ENCODE results near the gene ATXN2. TPM values are rescaled to one million over a fixed set of nuclear protein-coding genes. Genes with fewer than 3 reads are reported as not detected.

The ATXN2 gene
- total and polyA plus RNA-seq, 2 experiments from 2014 or later, result 19.2 to 56.4 TPM

- peaks cover 51% of the 10 kb centered on the region for H3K4me1 ChIP-seq (ENCODE audit: insufficient read depth)
These were observed 191.6 kb downstream of the ATXN2 start for GRCh38 chr12:111407377-111408115.

GRCh38 chr12:111406474-111407376 is 192.4 kb downstream of the ATXN2 start:
- Histone ChIP-seq H2AFZ (peak overlapping the region; percentile 70), H3K4me1 (ENCODE audit: insufficient read depth) (peaks cover 43% of the 10 kb centered on the region), H3K27me3 (replicated peaks; ENCODE audit: insufficient read depth) (no peaks in the 10 kb centered on the region), H3K27ac (peak overlapping the region; percentile 49), H3K79me2 (ENCODE audit: insufficient read depth) (peaks cover 58% of the 10 kb centered on the region), H3K4me3 (peak overlapping the region; percentile 93), H3K9me2 (ENCODE audit: insufficient read depth) (no peaks in the 10 kb centered on the region), H3K9ac (peak overlapping the region; percentile 89), H4K20me1 (ENCODE audit: insufficient read depth) (no peaks in the 10 kb centered on the region), H3F3A (ENCODE audit: insufficient read depth) (peaks cover 61% of the 10 kb centered on the region), H3K4me2 (ENCODE audit: unreplicated experiment) (peak overlapping the region; percentile 84), H3K9me3 (ENCODE audit: low read depth) (no peaks in the 10 kb centered on the region), H3K36me3 (ENCODE audit: low read depth) (no peaks in the 10 kb centered on the region)
- DNase-seq, result peak; percentile 23
- in situ Hi-C loops (cut with MboI), result no loop called here
- no peak for TF ChIP-seq EZH2 (IDR thresholded peaks at IDR 0.05; ENCODE audit: insufficient read depth, poor library complexity, severe bottlenecking)
- TF ChIP-seq EZH2phosphoT487 (IDR thresholded peaks at IDR 0.05; ENCODE audit: insufficient read depth, low read depth), result no peak
- 14% methylated on average over 32 to 34 of the region's 34 CpGs for WGBS, 2 experiments (ENCODE audit: low coverage in 1 of 2, low lambda C conversion rate in 2 of 2, missing lambda C conversion rate in 2 of 2)

More at GRCh38 chr12:111407377-111408115, 191.6 kb downstream of the ATXN2 start:
- Histone ChIP-seq H3K4me2 (ENCODE audit: unreplicated experiment) (peak overlapping the region; percentile 84), H3F3A (ENCODE audit: insufficient read depth) (peaks cover 64% of the 10 kb centered on the region), H3K27me3 (replicated peaks; ENCODE audit: insufficient read depth) (no peaks in the 10 kb centered on the region), H3K9me2 (ENCODE audit: insufficient read depth) (no peaks in the 10 kb centered on the region), H3K4me3 (peak overlapping the region; percentile 93), H2AFZ (no peak overlapping the region), H3K9ac (peak overlapping the region; percentile 89), H3K36me3 (ENCODE audit: low read depth) (no peaks in the 10 kb centered on the region), H4K20me1 (ENCODE audit: insufficient read depth) (no peaks in the 10 kb centered on the region), H3K9me3 (ENCODE audit: low read depth) (no peaks in the 10 kb centered on the region), H3K79me2 (ENCODE audit: insufficient read depth) (peaks cover 66% of the 10 kb centered on the region), H3K27ac (peak overlapping the region; percentile 49)
- no peak for TF ChIP-seq EZH2 (IDR thresholded peaks at IDR 0.05; ENCODE audit: insufficient read depth, poor library complexity, severe bottlenecking)
- no peak for TF ChIP-seq EZH2phosphoT487 (IDR thresholded peaks at IDR 0.05; ENCODE audit: insufficient read depth, low read depth)
- WGBS, 2 experiments (ENCODE audit: low coverage in 1 of 2, low lambda C conversion rate in 2 of 2, missing lambda C conversion rate in 2 of 2), result 66% methylated on average over 9 of the region's 9 CpGs
- in situ Hi-C loops (cut with MboI), result no loop called here
- peak; percentile 31 for DNase-seq

DNA sequence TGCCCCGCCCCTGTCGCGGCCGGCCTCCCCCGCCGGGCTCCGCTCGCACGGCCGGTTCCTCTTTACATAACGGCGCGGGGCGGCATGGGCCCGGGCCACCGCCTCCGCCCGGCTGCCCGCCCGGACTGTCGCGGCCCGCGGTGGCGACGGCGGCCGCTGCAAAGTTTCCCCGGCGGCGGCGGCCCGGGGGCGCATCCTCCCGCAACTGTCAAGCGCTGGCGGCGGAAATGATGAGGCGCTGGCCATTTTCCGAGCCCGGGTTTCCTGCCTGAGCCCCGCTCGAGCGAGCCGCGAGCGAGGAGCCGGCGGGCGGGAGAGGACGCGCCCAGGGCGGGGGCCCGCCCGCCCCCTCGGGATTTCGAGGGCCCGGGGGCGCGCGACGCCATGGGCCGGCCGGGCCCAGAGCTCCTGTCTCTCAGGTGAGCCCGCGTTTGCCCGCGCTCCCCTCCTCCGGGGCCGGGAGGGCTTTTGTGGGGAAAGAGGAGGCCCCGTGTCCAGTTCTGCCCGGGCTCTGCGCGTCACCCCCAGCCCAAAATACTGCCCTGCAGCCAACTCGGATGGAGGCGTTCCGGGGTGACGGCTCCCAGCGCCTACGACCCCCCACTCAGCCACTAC is 193.1 kb downstream of the ATXN2 start, which contains the start of gene SH2B3:
Gene SH2B3 (plus strand): TSS at position 65 of the 615 bp plus-strand sequence. CDS start 12,223 bp downstream, outside the sequence.
- DNase-seq, result peak; percentile 89
- Histone ChIP-seq H3K27ac (peak within 1 kb of the TSS; percentile 49), H3K79me2 (ENCODE audit: insufficient read depth) (peaks cover 50% of the 10 kb centered on the region), H3K4me2 (ENCODE audit: unreplicated experiment) (peak within 1 kb of the TSS; percentile 84), H3K9me3 (ENCODE audit: low read depth) (no peaks in the 10 kb centered on the region), H3K9ac (peak within 1 kb of the TSS; percentile 89), H2AFZ (peak within 1 kb of the TSS; percentile 70), H3K4me3 (peak within 1 kb of the TSS; percentile 93), H4K20me1 (ENCODE audit: insufficient read depth) (no peaks in the 10 kb centered on the region), H3K4me1 (ENCODE audit: insufficient read depth) (peaks cover 37% of the 10 kb centered on the region), H3K9me2 (ENCODE audit: insufficient read depth) (no peaks in the 10 kb centered on the region), H3K27me3 (replicated peaks; ENCODE audit: insufficient read depth) (no peaks in the 10 kb centered on the region), H3F3A (ENCODE audit: insufficient read depth) (peaks cover 54% of the 10 kb centered on the region), H3K36me3 (ENCODE audit: low read depth) (no peaks in the 10 kb centered on the region)
- in situ Hi-C loops (cut with MboI), result no loop called here
- 0% methylated on average over 22 to 40 of the region's 80 CpGs for WGBS, 2 experiments (ENCODE audit: low coverage in 1 of 2, low lambda C conversion rate in 2 of 2, missing lambda C conversion rate in 2 of 2)
- TF ChIP-seq EZH2phosphoT487 (IDR thresholded peaks at IDR 0.05; ENCODE audit: insufficient read depth, low read depth) (no peak), EZH2 (IDR thresholded peaks at IDR 0.05; ENCODE audit: insufficient read depth, poor library complexity, severe bottlenecking) (no peak)
